RWPE2 (cell line): ENCODE results near the gene TGFBR3L.

Experiments used
- ATAC-seq: fragments of 200-7000 bp; cut with Tn5 transposase; 3 replicates; pipeline ENCODE4 v1.9.1; 2021; ENCODE audit warnings: low read depth
- DNase-seq: peaks from one replicate; pipeline ENCODE4 v3.0.0-alpha.2; 2020; ENCODE audit warnings: low spot score
- H3K27ac ChIP-seq: fragments of 450-650 bp; 2 replicates; pipeline ENCODE4 v1.5.1; 2017; ENCODE audit warnings: mild to moderate bottlenecking; ENCODE audit not compliant: poor library complexity, severe bottlenecking
- H3K27me3 ChIP-seq: fragments of 250-450 bp; sonication (Bioruptor Pico); 2 replicates; pipeline ENCODE4 v1.5.1; 2021; ENCODE audit warnings: mild to moderate bottlenecking, moderate library complexity; ENCODE audit not compliant: insufficient read depth, poor library complexity, severe bottlenecking
- H3K36me3 ChIP-seq: fragments of 250-450 bp; sonication (Bioruptor Pico); 2 replicates; pipeline ENCODE4 v1.5.1; 2020; ENCODE audit warnings: low read depth, mild to moderate bottlenecking, moderate library complexity
- H3K4me1 ChIP-seq: fragments of 250-450 bp; sonication (Bioruptor Pico); 2 replicates; pipeline ENCODE4 v1.5.1; 2021; ENCODE audit warnings: mild to moderate bottlenecking, moderate library complexity; ENCODE audit not compliant: insufficient read depth, poor library complexity, severe bottlenecking
- H3K4me3 ChIP-seq: fragments of 250-450 bp; sonication (Bioruptor Pico); 2 replicates; pipeline ENCODE4 v1.5.1; 2021; ENCODE audit warnings: mild to moderate bottlenecking, moderate library complexity; ENCODE audit not compliant: severe bottlenecking
- H3K9me3 ChIP-seq: fragments of 250-450 bp; sonication (Bioruptor Pico); 2 replicates; pipeline ENCODE4 v1.5.1; 2021; ENCODE audit warnings: mild to moderate bottlenecking, moderate library complexity; ENCODE audit not compliant: severe bottlenecking
- CTCF ChIP-seq: fragments of 450-650 bp; IDR thresholded peaks from one replicate; pipeline ENCODE4 v1.5.1; 2017; ENCODE audit warnings: mild to moderate bottlenecking, moderate library complexity; ENCODE audit not compliant: poor library complexity, severe bottlenecking

The TGFBR3L gene

GRCh38 chr19:7870571-7871436 lies 43.8 kb upstream of the TGFBR3L start:
- H3K9me3 ChIP-seq, result no peaks in the 10 kb centered on the region
- peaks cover 6% of the 10 kb centered on the region for H3K27me3 ChIP-seq
- ATAC-seq (peak; percentile 20), DNase-seq (peak; percentile 93)
- no peak for TF ChIP-seq CTCF
- peaks cover 3% of the 10 kb centered on the region for H3K4me1 ChIP-seq
- H3K4me3 ChIP-seq, result no peak overlapping the region
- H3K27ac ChIP-seq, result peak overlapping the region; percentile 58
- H3K36me3 ChIP-seq, result no peaks in the 10 kb centered on the region

- ATAC-seq, result peak; percentile 43
- H3K27ac ChIP-seq, result peak overlapping the region; percentile 58
- peak overlapping the region; percentile 16 for H3K4me3 ChIP-seq
- no peak for TF ChIP-seq CTCF
- H3K36me3 ChIP-seq, result no peaks in the 10 kb centered on the region
- DNase-seq, result peak; percentile 99
- H3K4me1 ChIP-seq, result peaks cover 3% of the 10 kb centered on the region
- H3K27me3 ChIP-seq, result peaks cover 6% of the 10 kb centered on the region
- H3K9me3 ChIP-seq, result no peaks in the 10 kb centered on the region
These were observed 43.0 kb upstream of the TGFBR3L start for GRCh38 chr19:7871437-7872305.

GRCh38 chr19:7872306-7873204 lies 42.1 kb upstream of the TGFBR3L start:
- ATAC-seq (no peak), DNase-seq (no peak)
- H3K9me3 ChIP-seq, result no peaks in the 10 kb centered on the region
- peaks cover 3% of the 10 kb centered on the region for H3K4me1 ChIP-seq
- peak overlapping the region; percentile 58 for H3K27ac ChIP-seq
- peaks cover 6% of the 10 kb centered on the region for H3K27me3 ChIP-seq
- H3K36me3 ChIP-seq, result no peaks in the 10 kb centered on the region
- H3K4me3 ChIP-seq, result no peak overlapping the region
- no peak for TF ChIP-seq CTCF

- peaks cover 6% of the 10 kb centered on the region for H3K27me3 ChIP-seq
- no peak overlapping the region for H3K27ac ChIP-seq
- peak overlapping the region; percentile 41 for H3K4me3 ChIP-seq
- TF ChIP-seq CTCF, result no peak
- no peaks in the 10 kb centered on the region for H3K9me3 ChIP-seq
- DNase-seq (peak; percentile 55), ATAC-seq (no peak)
- peaks cover 3% of the 10 kb centered on the region for H3K4me1 ChIP-seq
- no peaks in the 10 kb centered on the region for H3K36me3 ChIP-seq
These were observed 41.1 kb upstream of the TGFBR3L start for GRCh38 chr19:7873304-7874075.
